IMR-90 (cell line): ENCODE data around the gene NR4A1. TPM values are rescaled to one million over a fixed set of nuclear protein-coding genes. Genes with fewer than 3 reads are reported as not detected.

Source experiments
- ATAC-seq: fragments of 200-7000 bp; cut with Tn5 transposase; 2 replicates; pipeline ENCODE4 v1.9.1; 2020; ENCODE audit warnings: low read depth, mild to moderate bottlenecking, moderate library complexity
- BruUV-seq: library from RNA; stranded (reverse); fragments of 400-500 nt; replicated peaks from 2 replicates; lab custom pipeline; 2021; lab: Mats Ljungman, UMichigan
- CTCF ChIA-PET: fragments of 300-600 bp; formaldehyde crosslinking; extraction: SDS; loops from one replicate; lab custom pipeline; 2021; ENCODE audit warnings: antibody characterized with exemption; lab: Yijun Ruan, JAX
- POLR2A ChIA-PET: fragments of 300-600 bp; sonication (Branson Sonifier 250); formaldehyde crosslinking; loops from one replicate; lab custom pipeline; 2022; ENCODE audit warnings: antibody characterized with exemption; ENCODE audit not compliant: unreplicated experiment; lab: Charles Lee
- DNase-seq: peaks from one replicate; pipeline ENCODE4 v3.0.0; 2013
- H2AFZ ChIP-seq: replicated peaks from 2 replicates; pipeline ENCODE3; 2013; ENCODE audit warnings: low read length, mild to moderate bottlenecking; ENCODE audit not compliant: poor library complexity
- H2AK5ac ChIP-seq: 2 replicates; pipeline ENCODE4 v1.6.1; 2013; ENCODE audit warnings: low read depth, low read length, inconsistent platforms
- H2AK9ac ChIP-seq: replicated peaks from 2 replicates; pipeline ENCODE3; 2013; ENCODE audit warnings: mild to moderate bottlenecking, low read depth, low read length, moderate library complexity; ENCODE audit not compliant: poor library complexity
- H2BK120ac ChIP-seq: 2 replicates; pipeline ENCODE4 v1.6.1; 2013; ENCODE audit warnings: low read depth, low read length, inconsistent platforms
- H2BK15ac ChIP-seq: 3 replicates; pipeline ENCODE4 v1.6.1; 2013; ENCODE audit warnings: low read depth, low read length, inconsistent platforms
- H2BK20ac ChIP-seq: 2 replicates; pipeline ENCODE4 v1.6.1; 2013; ENCODE audit warnings: low read depth, mild to moderate bottlenecking, inconsistent platforms, low read length, moderate library complexity
- H2BK5ac ChIP-seq: 2 replicates; pipeline ENCODE4 v1.6.1; 2013; ENCODE audit warnings: mild to moderate bottlenecking, low read depth, low read length, inconsistent platforms; ENCODE audit not compliant: poor library complexity, severe bottlenecking
- H3K14ac ChIP-seq: replicated peaks from 2 replicates; pipeline ENCODE4 v1.6.1; 2013; ENCODE audit warnings: low read depth, low read length, inconsistent platforms
- H3K18ac ChIP-seq: 2 replicates; pipeline ENCODE4 v1.6.1; 2013; ENCODE audit warnings: low read depth, low read length, control low read depth
- H3K23ac ChIP-seq: 2 replicates; pipeline ENCODE4 v1.6.1; 2013; ENCODE audit warnings: low read depth, low read length, inconsistent platforms
- H3K27ac ChIP-seq: 2 replicates; pipeline ENCODE4 v1.5.1; 2013; ENCODE audit warnings: mild to moderate bottlenecking, control low read depth, low read length; ENCODE audit not compliant: insufficient read depth
- H3K27me3 ChIP-seq: 2 replicates; pipeline ENCODE4 v1.6.1; 2013; ENCODE audit warnings: low read length; ENCODE audit not compliant: control insufficient read depth, insufficient read depth
- H3K36me3 ChIP-seq: 2 replicates; pipeline ENCODE4 v1.6.1; 2013; ENCODE audit warnings: low read length, mixed read lengths; ENCODE audit not compliant: control insufficient read depth, insufficient read depth
- H3K4ac ChIP-seq: 2 replicates; pipeline ENCODE4 v1.6.1; 2013; ENCODE audit warnings: low read depth, low read length, inconsistent platforms
- H3K4me1 ChIP-seq: 2 replicates; pipeline ENCODE4 v1.6.1; 2013; ENCODE audit warnings: low read length, mixed read lengths; ENCODE audit not compliant: control insufficient read depth, insufficient read depth
- H3K4me2 ChIP-seq: 2 replicates; pipeline ENCODE4 v1.6.1; 2013; ENCODE audit warnings: low read depth, mild to moderate bottlenecking, control low read depth, low read length, moderate library complexity
- H3K4me3 ChIP-seq: 2 replicates; pipeline ENCODE4 v1.5.1; 2013; ENCODE audit warnings: low read depth, mild to moderate bottlenecking, control low read depth, low read length, moderate library complexity; ENCODE audit not compliant: insufficient read depth
- H3K56ac ChIP-seq: 2 replicates; pipeline ENCODE4 v1.6.1; 2013; ENCODE audit warnings: low read length, inconsistent platforms; ENCODE audit not compliant: insufficient read depth; ENCODE audit errors: extremely low read depth
- H3K79me1 ChIP-seq, 2 experiments: 2 replicates each; pipeline ENCODE4 v1.6.1; 2013; ENCODE audit warnings: low read length in 2 of 2, inconsistent platforms in 1 of 2, low read depth in 1 of 2
- H3K9ac ChIP-seq: 2 replicates; pipeline ENCODE4 v1.6.1; 2013; ENCODE audit warnings: low read depth, low read length, control low read depth
- H3K9me1 ChIP-seq: 2 replicates; pipeline ENCODE4 v1.6.1; 2013; ENCODE audit warnings: low read length, inconsistent platforms; ENCODE audit not compliant: insufficient read depth
- H3K9me3 ChIP-seq: 2 replicates; pipeline ENCODE4 v1.6.1; 2013; ENCODE audit warnings: low read length; ENCODE audit not compliant: control insufficient read depth, insufficient read depth
- H4K20me1 ChIP-seq: 2 replicates; pipeline ENCODE4 v1.6.1; 2013; ENCODE audit warnings: low read length, inconsistent platforms; ENCODE audit not compliant: insufficient read depth
- H4K5ac ChIP-seq: 2 replicates; pipeline ENCODE4 v1.6.1; 2013; ENCODE audit warnings: mild to moderate bottlenecking, low read depth, low read length, control low read depth
- H4K8ac ChIP-seq, 2 experiments: 2 replicates each; pipeline ENCODE4 v1.6.1; 2013; ENCODE audit warnings: low read depth in 2 of 2, low read length in 2 of 2, control low read depth in 1 of 2, inconsistent platforms in 1 of 2
- H4K91ac ChIP-seq: 2 replicates; pipeline ENCODE4 v1.6.1; 2013; ENCODE audit warnings: low read depth, low read length, inconsistent platforms; ENCODE audit not compliant: insufficient read depth
- BHLHE40 ChIP-seq: fragments of 150-350 bp; IDR thresholded peaks from 2 replicates; pipeline ENCODE4 v1.6.1; 2016; ENCODE audit warnings: mild to moderate bottlenecking, low read depth, low read length
- CHD1 ChIP-seq: IDR thresholded peaks from 2 replicates; pipeline ENCODE4 v1.6.1; 2012; ENCODE audit warnings: low read depth, low read length, improper control_type of control experiment
- CTCF ChIP-seq: conservative IDR thresholded peaks from 2 replicates; pipeline ENCODE4 v1.5.1; 2012; ENCODE audit warnings: mild to moderate bottlenecking, low read depth, low read length, improper control_type of control experiment
- ELK1 ChIP-seq: fragments of 150-350 bp; IDR thresholded peaks from 2 replicates; pipeline ENCODE4 v1.6.1; 2016; ENCODE audit warnings: low read depth, mild to moderate bottlenecking, low read length, moderate library complexity, borderline replicate concordance
- MAZ ChIP-seq: IDR thresholded peaks from 2 replicates; pipeline ENCODE4 v1.6.1; 2012; ENCODE audit warnings: low read depth, mild to moderate bottlenecking, low read length, improper control_type of control experiment, moderate library complexity, borderline replicate concordance
- MXI1 ChIP-seq: IDR thresholded peaks from 2 replicates; pipeline ENCODE4 v1.6.1; 2012; ENCODE audit warnings: low read depth, mild to moderate bottlenecking, low read length, moderate library complexity, borderline replicate concordance
- POLR2A ChIP-seq: IDR thresholded peaks from 2 replicates; pipeline ENCODE4 v1.6.1; 2012; ENCODE audit warnings: mild to moderate bottlenecking, low read depth, low read length
- RAD21 ChIP-seq: IDR thresholded peaks from 2 replicates; pipeline ENCODE4 v1.6.1; 2012; ENCODE audit warnings: low read length, improper control_type of control experiment
- RCOR1 ChIP-seq: IDR thresholded peaks from 2 replicates; pipeline ENCODE4 v1.6.1; 2012; ENCODE audit warnings: mild to moderate bottlenecking, low read length, improper control_type of control experiment; ENCODE audit not compliant: insufficient replicate concordance
- USF2 ChIP-seq: fragments of 150-350 bp; IDR thresholded peaks from 2 replicates; pipeline ENCODE4 v1.6.1; 2017; ENCODE audit warnings: mild to moderate bottlenecking, antibody characterized with exemption, low read length, low read depth
- WGBS, 2 experiments: methylation state at CpG; one replicate each; pipeline versions ENCODE4 v1.1.5 to v1.1.7; 2013; ENCODE audit warnings: missing lambda C conversion rate in 2 of 2; ENCODE audit not compliant: insufficient read length in 1 of 2; ENCODE audit errors: extremely low coverage in 2 of 2; 5-methylcytosine and 5-hydroxymethylcytosine counted together
- dilution Hi-C: fragments of 300-500 bp; cut with HindIII; formaldehyde crosslinking; loops from one replicate; pipeline ENCODE4 v1.14.3; 2018; ENCODE audit warnings: low sequenced_read_pairs; ENCODE audit not compliant: unreplicated experiment
- in situ Hi-C: fragments of 300-500 bp; cut with MboI; formaldehyde crosslinking; loops from 3 replicates; pipeline ENCODE4 v1.14.3; 2019; ENCODE audit warnings: low sequenced_read_pairs, inconsistent platforms, mixed read lengths
- intact Hi-C: fragments of 100-400 bp; cut with micrococcal nuclease; formaldehyde crosslinking; loops from 2 replicates; pipeline ENCODE4 v1.10.0; 2022
- polyA plus RNA-seq, 3 experiments: library from polyadenylated mRNA; depleted of rRNA; stranded (reverse); fragments of >200 nt; gene quantifications; 2 replicates each; pipeline ENCODE4 v1.2.3, GENCODE V29; 2012; ENCODE audit warnings: low replicate concordance in 1 of 3
- total RNA-seq: library from RNA; depleted of rRNA; stranded (reverse); fragments of >200 nt; gene quantifications from 2 replicates; pipeline ENCODE4 v1.2.3, GENCODE V29; 2012

The NR4A1 gene
- total and polyA plus RNA-seq, 2 of the 4 experiments (the other 2 are of a cell fraction) = 6.6 to 34.1 TPM

GRCh38 chr12:52050116-52050757 is 1.0 kb upstream of the NR4A1 start:
- Histone ChIP-seq H2BK15ac (peak overlapping the region; percentile 59; the same call in 1 of the 3 replicates), H4K5ac (peak overlapping the region; percentile 88), H3K9me1 (peaks cover 14% of the 10 kb centered on the region; the same call in 1 of the 2 replicates), H3K27me3 (no peaks in the 10 kb centered on the region), H4K20me1 (peaks cover 36% of the 10 kb centered on the region), H3K18ac (peak overlapping the region; percentile 81), H2AK5ac (peak overlapping the region; percentile 88), H2BK20ac (peak overlapping the region; percentile 32; the same call in 1 of the 2 replicates), H3K4me3 (peak overlapping the region; percentile 44), H4K91ac (peak overlapping the region; percentile 43), H3K9me3 (no peaks in the 10 kb centered on the region), H3K23ac (peak overlapping the region; percentile 77), H3K9ac (peak overlapping the region; percentile 80), H3K36me3 (peaks cover 10% of the 10 kb centered on the region), H4K8ac (peak overlapping the region; percentile 50 to 84), H3K4me1 (peaks cover 18% of the 10 kb centered on the region), H3K56ac (peak overlapping the region; percentile 62; the same call in 1 of the 2 replicates), H2BK120ac (peak overlapping the region; percentile 86), H3K4ac (peak overlapping the region; percentile 77), H3K27ac (peak overlapping the region; percentile 86), H2AFZ (peak overlapping the region; percentile 83), H3K4me2 (peak overlapping the region; percentile 88), H3K79me1 (peaks cover 0 to 77% of the 10 kb centered on the region in 2 experiments; a peak in 2 of 4 replicates), H2AK9ac (peak overlapping the region; percentile 68), H3K14ac (peak overlapping the region; percentile 54), H2BK5ac (peak overlapping the region; percentile 95)
- ATAC-seq = no peak
- intact Hi-C loops = no loop called here
- ChIA-PET POLR2A (no interaction called here), CTCF (interaction anchor here (1.1 to 1.5 kb wide), 2 partner anchors 18 to 25 kb away, joined by 4 read pairs; no protein-coding TSS in a partner anchor)
- dilution Hi-C loops = no loop called here
- WGBS, 2 experiments = 37% methylated on average over 8 of the region's 16 CpGs; no CpG with 5 or more reads in 1 of the 2 experiments
- no TSS peak for BruUV-seq
- TF ChIP-seq MAZ (no peak), MXI1 (no peak), CHD1 (peak; percentile 98; the same call in 1 of the 2 replicates), BHLHE40 (no peak), POLR2A (peak; percentile 96), ELK1 (no peak), RAD21 (no peak; the same call in 1 of the 2 replicates), RCOR1 (no peak), CTCF (no peak), USF2 (no peak)
- DNase-seq = peak; percentile 50
- in situ Hi-C loops = no loop called here
